Measurements from ENCODE around the gene MAP2K7. TPM values are rescaled to one million over a fixed set of nuclear protein-coding genes. Genes with fewer than 3 reads are reported as not detected.

The MAP2K7 gene
- total RNA-seq, 1 donor from 2014 or later, result 15.0 TPM

- Histone ChIP-seq H3K4me3 (ENCODE audit: low read depth, low read length) (no peak overlapping the region), H3K36me3 (ENCODE audit: control insufficient read depth, insufficient read depth, low read length) (peaks cover 1% of the 10 kb centered on the region), H3K27me3 (ENCODE audit: control insufficient read depth, insufficient read depth, low read length) (no peaks in the 10 kb centered on the region)
- DNase-seq (ENCODE audit: low read depth), result no peak
- TF ChIP-seq, protein P1, sequence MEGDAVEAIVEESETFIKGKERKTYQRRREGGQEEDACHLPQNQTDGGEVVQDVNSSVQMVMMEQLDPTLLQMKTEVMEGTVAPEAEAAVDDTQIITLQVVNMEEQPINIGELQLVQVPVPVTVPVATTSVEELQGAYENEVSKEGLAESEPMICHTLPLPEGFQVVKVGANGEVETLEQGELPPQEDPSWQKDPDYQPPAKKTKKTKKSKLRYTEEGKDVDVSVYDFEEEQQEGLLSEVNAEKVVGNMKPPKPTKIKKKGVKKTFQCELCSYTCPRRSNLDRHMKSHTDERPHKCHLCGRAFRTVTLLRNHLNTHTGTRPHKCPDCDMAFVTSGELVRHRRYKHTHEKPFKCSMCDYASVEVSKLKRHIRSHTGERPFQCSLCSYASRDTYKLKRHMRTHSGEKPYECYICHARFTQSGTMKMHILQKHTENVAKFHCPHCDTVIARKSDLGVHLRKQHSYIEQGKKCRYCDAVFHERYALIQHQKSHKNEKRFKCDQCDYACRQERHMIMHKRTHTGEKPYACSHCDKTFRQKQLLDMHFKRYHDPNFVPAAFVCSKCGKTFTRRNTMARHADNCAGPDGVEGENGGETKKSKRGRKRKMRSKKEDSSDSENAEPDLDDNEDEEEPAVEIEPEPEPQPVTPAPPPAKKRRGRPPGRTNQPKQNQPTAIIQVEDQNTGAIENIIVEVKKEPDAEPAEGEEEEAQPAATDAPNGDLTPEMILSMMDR (IDR thresholded peaks at IDR 0.05; ENCODE audit: insufficient read depth, low read length, poor library complexity, severe bottlenecking), result no peak
Observed at GRCh38 chr19:7905268-7905667, 1.6 kb downstream of the MAP2K7 start.

DNA sequence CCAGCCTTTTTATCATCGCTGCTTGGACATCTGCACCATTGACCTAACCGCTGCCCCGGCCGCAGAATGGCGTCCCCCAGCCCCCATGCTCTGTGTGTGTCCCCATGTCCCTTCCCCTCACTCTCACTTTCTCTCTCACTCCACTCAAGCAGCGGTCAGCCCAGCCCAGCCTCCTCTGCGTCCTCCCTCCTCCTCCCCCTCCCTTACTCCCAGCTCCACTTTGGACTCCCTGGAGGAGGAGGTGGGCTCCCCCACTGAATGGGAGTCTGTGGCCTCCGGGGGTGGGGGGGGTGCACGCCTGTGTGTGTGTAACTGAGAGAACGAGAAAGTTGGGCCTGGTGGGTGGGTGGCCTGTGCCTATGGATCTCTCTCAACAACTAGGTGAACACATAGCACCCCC is 2.2 kb downstream of the MAP2K7 start:
- no peak for DNase-seq (ENCODE audit: low read depth)
- TF ChIP-seq, protein P1 (IDR thresholded peaks at IDR 0.05; ENCODE audit: insufficient read depth, low read length, poor library complexity, severe bottlenecking), result no peak
- no peak overlapping the region for H3K4me3 ChIP-seq (ENCODE audit: low read depth, low read length)
- H3K36me3 ChIP-seq (ENCODE audit: control insufficient read depth, insufficient read depth, low read length), result peaks cover 1% of the 10 kb centered on the region
- no peaks in the 10 kb centered on the region for H3K27me3 ChIP-seq (ENCODE audit: control insufficient read depth, insufficient read depth, low read length)

- H3K4me3 ChIP-seq (ENCODE audit: low read depth, low read length), result no peak overlapping the region
- H3K36me3 ChIP-seq (ENCODE audit: control insufficient read depth, insufficient read depth, low read length), result peaks cover under 1% of the 10 kb centered on the region
- TF ChIP-seq, protein P1 (IDR thresholded peaks at IDR 0.05; ENCODE audit: insufficient read depth, low read length, poor library complexity, severe bottlenecking), result no peak
- no peak for DNase-seq (ENCODE audit: low read depth)
- H3K27me3 ChIP-seq (ENCODE audit: control insufficient read depth, insufficient read depth, low read length), result no peaks in the 10 kb centered on the region
Observed at GRCh38 chr19:7907122-7907521, 3.4 kb downstream of the MAP2K7 start.

DNA sequence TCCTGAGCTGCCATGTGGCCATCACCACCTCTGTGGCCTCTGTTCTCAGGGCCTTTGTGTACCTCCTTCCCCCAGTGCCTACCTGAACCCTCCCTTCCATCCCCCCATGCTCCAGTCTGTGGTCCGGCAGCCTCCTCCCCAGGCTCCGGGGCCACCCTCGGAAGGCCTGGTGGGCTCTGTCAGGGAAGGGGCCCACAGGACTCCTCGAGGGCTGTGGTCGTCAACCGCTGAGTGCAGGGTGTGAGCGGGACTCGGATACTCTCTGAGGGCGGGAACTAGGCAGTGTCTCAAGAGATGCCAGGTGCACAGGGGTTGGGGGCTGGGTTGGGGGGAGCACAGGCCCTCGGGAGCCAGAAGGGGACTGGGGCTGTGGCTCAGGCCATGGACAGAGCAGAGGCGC is 3.9 kb downstream of the MAP2K7 start:
- DNase-seq (ENCODE audit: low read depth), result no peak
- H3K36me3 ChIP-seq (ENCODE audit: control insufficient read depth, insufficient read depth, low read length), result no peaks in the 10 kb centered on the region
- H3K27me3 ChIP-seq (ENCODE audit: control insufficient read depth, insufficient read depth, low read length), result no peaks in the 10 kb centered on the region
- TF ChIP-seq, protein P1 (IDR thresholded peaks at IDR 0.05; ENCODE audit: insufficient read depth, low read length, poor library complexity, severe bottlenecking), result no peak
- no peak overlapping the region for H3K4me3 ChIP-seq (ENCODE audit: low read depth, low read length)

- Histone ChIP-seq H3K27me3 (ENCODE audit: control insufficient read depth, insufficient read depth, low read length) (no peaks in the 10 kb centered on the region), H3K4me3 (ENCODE audit: low read depth, low read length) (no peak overlapping the region), H3K36me3 (ENCODE audit: control insufficient read depth, insufficient read depth, low read length) (no peaks in the 10 kb centered on the region)
- TF ChIP-seq, protein P1 (IDR thresholded peaks at IDR 0.05; ENCODE audit: insufficient read depth, low read length, poor library complexity, severe bottlenecking), result no peak
- no peak for DNase-seq (ENCODE audit: low read depth)
Observed at GRCh38 chr19:7908078-7908699, 4.5 kb downstream of the MAP2K7 start.
